A673 (cell line): ENCODE results near the gene RORB. TPM values are rescaled to one million over a fixed set of nuclear protein-coding genes. Genes with fewer than 3 reads are reported as not detected.

Experiments
- BruUV-seq: library from RNA; stranded (reverse); fragments of 400-500 nt; replicated peaks from 2 replicates; lab custom pipeline; 2021; lab: Mats Ljungman, UMichigan
- CTCF ChIA-PET: fragments of 300-600 bp; sonication (Branson Sonifier 250); formaldehyde crosslinking; loops from one replicate; lab custom pipeline; 2022; ENCODE audit warnings: antibody characterized with exemption; lab: Charles Lee
- POLR2A ChIA-PET: fragments of 300-600 bp; sonication (Branson Sonifier 250); formaldehyde crosslinking; loops from one replicate; lab custom pipeline; 2022; ENCODE audit warnings: antibody characterized with exemption; ENCODE audit not compliant: low non-redundant PET; lab: Charles Lee
- DNase-seq: peaks from one replicate; pipeline ENCODE4 v3.0.0-alpha.2; 2015; ENCODE audit warnings: low spot score
- H3K27ac ChIP-seq: fragments of 200-600 bp; sonication (generic); 2 replicates; pipeline ENCODE4 v1.5.1; 2016; ENCODE audit warnings: mixed run types, low read depth, mild to moderate bottlenecking, mixed read lengths, antibody characterized with exemption, low read length; ENCODE audit not compliant: poor library complexity, severe bottlenecking
- H3K27me3 ChIP-seq: fragments of 200-600 bp; sonication (generic); replicated peaks from 2 replicates; pipeline ENCODE4 v1.6.1; 2017; ENCODE audit warnings: mixed run types, low read depth, mild to moderate bottlenecking, mixed read lengths, antibody characterized with exemption, low read length; ENCODE audit not compliant: insufficient read depth, poor library complexity
- H3K36me3 ChIP-seq: fragments of 200-600 bp; sonication (generic); 2 replicates; pipeline ENCODE4 v1.6.1; 2016; ENCODE audit warnings: mixed run types, mild to moderate bottlenecking, mixed read lengths, antibody characterized with exemption, low read length; ENCODE audit not compliant: insufficient read depth, poor library complexity, severe bottlenecking
- H3K4me1 ChIP-seq: fragments of 200-600 bp; sonication (generic); 2 replicates; pipeline ENCODE4 v1.6.1; 2017; ENCODE audit warnings: mixed run types, mild to moderate bottlenecking, mixed read lengths, antibody characterized with exemption, low read length; ENCODE audit not compliant: insufficient read depth, poor library complexity, severe bottlenecking
- H3K4me3 ChIP-seq: fragments of 200-600 bp; sonication (generic); 2 replicates; pipeline ENCODE4 v1.5.1; 2016; ENCODE audit warnings: low read depth, mixed run types, mild to moderate bottlenecking, mixed read lengths, low read length; ENCODE audit not compliant: poor library complexity, severe bottlenecking
- H3K9me3 ChIP-seq: fragments of 200-600 bp; sonication (generic); 2 replicates; pipeline ENCODE4 v1.6.1; 2016; ENCODE audit warnings: mixed run types, low read depth, mild to moderate bottlenecking, mixed read lengths, antibody characterized with exemption, low read length; ENCODE audit not compliant: poor library complexity, severe bottlenecking
- CTCF ChIP-seq: fragments of 300-800, 200-600 bp; sonication (generic); conservative IDR thresholded peaks from 2 replicates; pipeline ENCODE4 v1.5.1; 2017; ENCODE audit warnings: low read depth, mild to moderate bottlenecking, antibody characterized with exemption, low read length, moderate library complexity, mixed read lengths
- EZH2 ChIP-seq: fragments of 200-600 bp; sonication (generic); IDR thresholded peaks from 2 replicates; pipeline ENCODE4 v1.6.1; 2017; ENCODE audit warnings: borderline replicate concordance, low read depth, mild to moderate bottlenecking, mixed read lengths, antibody characterized with exemption, low read length; ENCODE audit not compliant: poor library complexity, severe bottlenecking
- intact Hi-C: fragments of 100-400 bp; cut with micrococcal nuclease; formaldehyde crosslinking; loops from one replicate; pipeline ENCODE4 v1.10.0; 2022; ENCODE audit not compliant: unreplicated experiment
- total RNA-seq: library from RNA; stranded (reverse); gene quantifications from 2 replicates; pipeline ENCODE4 v1.2.3, GENCODE V29; 2021

Gene RORB
- total RNA-seq, 1 experiment from 2014 or later: 0.02 TPM

DNA sequence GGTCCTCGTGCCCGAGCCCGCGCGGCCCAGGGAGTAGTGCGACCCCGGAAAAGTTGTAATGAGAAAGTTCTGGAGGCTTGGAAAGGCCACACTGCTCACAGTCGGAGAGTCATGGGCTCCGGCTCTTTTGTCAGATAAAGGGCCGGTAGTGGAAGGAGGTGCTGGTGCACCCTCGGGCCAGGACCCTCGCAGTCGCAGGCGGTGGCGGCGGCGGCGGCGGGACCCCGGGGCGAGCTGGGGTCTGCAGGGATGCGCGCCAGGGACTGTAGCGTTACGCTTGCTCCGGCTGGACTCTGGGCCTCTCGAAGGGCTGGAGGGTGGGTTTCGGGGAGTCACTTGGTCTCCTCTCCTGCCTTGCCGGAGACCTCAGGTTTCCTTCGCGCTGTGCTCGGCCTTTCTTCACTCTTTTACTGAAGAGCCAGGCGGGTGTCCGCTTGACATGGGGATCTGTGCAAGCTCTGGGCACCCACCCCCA, 1.5 kb downstream of the RORB start:
- intact Hi-C loops: loop anchor here (10.0 kb wide), 1 partner anchor 56 kb away; no protein-coding TSS in a partner anchor
- ChIA-PET CTCF (no interaction called here), POLR2A (interaction anchor here (0.7 kb wide), 1 partner anchor 41 kb away, joined by 7 read pairs; no protein-coding TSS in a partner anchor)
- Histone ChIP-seq H3K36me3 (no peaks in the 10 kb centered on the region), H3K27me3 (peaks cover 91% of the 10 kb centered on the region), H3K4me1 (peaks cover 10% of the 10 kb centered on the region), H3K27ac (no peak overlapping the region), H3K9me3 (no peaks in the 10 kb centered on the region), H3K4me3 (peak overlapping the region; percentile 40)
- no peak for DNase-seq
- no TSS peak for BruUV-seq
- no peak for TF ChIP-seq EZH2
- no peak for TF ChIP-seq CTCF

GRCh38 chr9:74499111-74499601, 2.0 kb downstream of the RORB start:
- ChIA-PET POLR2A (interaction anchor here (0.7 kb wide), 1 partner anchor 41 kb away, joined by 7 read pairs; no protein-coding TSS in a partner anchor), CTCF (no interaction called here)
- no peak for DNase-seq
- Histone ChIP-seq H3K36me3 (no peaks in the 10 kb centered on the region), H3K27ac (no peak overlapping the region), H3K27me3 (peaks cover 93% of the 10 kb centered on the region), H3K9me3 (no peaks in the 10 kb centered on the region), H3K4me3 (no peak overlapping the region), H3K4me1 (peaks cover 10% of the 10 kb centered on the region)
- no peak for TF ChIP-seq CTCF
- no peak for TF ChIP-seq EZH2
- intact Hi-C loops: loop anchor here (10.0 kb wide), 1 partner anchor 56 kb away; no protein-coding TSS in a partner anchor
- BruUV-seq: no TSS peak

DNA sequence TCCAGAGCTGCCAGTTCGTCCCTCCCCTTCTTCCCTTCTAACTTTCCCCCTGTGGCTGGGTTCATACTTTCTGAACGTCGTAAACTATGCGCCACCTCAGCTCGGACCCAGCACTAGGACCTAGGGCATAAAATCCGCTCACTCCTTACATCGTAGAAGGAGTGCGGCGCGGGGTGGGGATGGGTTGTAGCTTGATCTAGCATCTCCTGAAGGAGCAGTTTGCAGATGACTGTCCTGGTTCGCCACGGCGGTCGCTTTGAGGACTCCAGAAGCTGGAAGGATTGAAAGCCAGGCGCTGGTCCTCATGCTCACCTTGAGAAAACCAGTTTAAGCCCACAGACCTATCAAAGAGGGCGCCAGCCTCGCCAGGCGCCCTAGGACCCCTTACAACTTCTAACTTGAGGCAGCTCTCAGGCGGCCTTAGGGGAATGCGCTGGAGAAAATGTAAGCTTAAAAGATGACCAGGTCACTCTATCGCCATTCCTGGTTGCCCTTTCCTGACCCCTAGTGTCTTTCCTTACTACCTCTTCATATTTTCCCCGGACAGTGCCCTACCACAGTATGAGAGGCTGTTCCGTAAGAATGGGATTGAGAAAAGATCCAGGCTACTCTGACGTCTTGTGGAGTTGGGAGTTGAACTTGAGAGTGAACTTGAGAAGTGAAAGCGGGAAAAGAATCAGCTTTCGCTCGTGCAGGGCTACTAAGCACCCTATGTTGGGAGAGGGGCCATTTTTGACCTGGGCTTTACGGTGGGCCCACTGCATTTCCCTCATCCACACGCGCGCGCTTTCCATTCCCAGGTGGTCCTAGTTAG, 2.8 kb downstream of the RORB start:
- ChIA-PET POLR2A (no interaction called here), CTCF (no interaction called here)
- intact Hi-C loops: loop anchor here (10.0 kb wide), 1 partner anchor 55 kb away; no protein-coding TSS in a partner anchor
- Histone ChIP-seq H3K4me1 (peaks cover 10% of the 10 kb centered on the region), H3K4me3 (no peak overlapping the region), H3K27ac (no peak overlapping the region), H3K36me3 (no peaks in the 10 kb centered on the region), H3K9me3 (no peaks in the 10 kb centered on the region), H3K27me3 (peaks cover 94% of the 10 kb centered on the region)
- TF ChIP-seq EZH2 (no peak), CTCF (no peak)
- no TSS peak for BruUV-seq
- no peak for DNase-seq
